Superior temporal gyrus (tissue), 1 donor: ENCODE measurements around the gene CCDC102B.

Source experiments
- DNase-seq: peaks from one replicate; pipeline ENCODE4 v3.0.0-alpha.2; 2016; ENCODE audit errors: extremely low spot score

CCDC102B gene

DNA sequence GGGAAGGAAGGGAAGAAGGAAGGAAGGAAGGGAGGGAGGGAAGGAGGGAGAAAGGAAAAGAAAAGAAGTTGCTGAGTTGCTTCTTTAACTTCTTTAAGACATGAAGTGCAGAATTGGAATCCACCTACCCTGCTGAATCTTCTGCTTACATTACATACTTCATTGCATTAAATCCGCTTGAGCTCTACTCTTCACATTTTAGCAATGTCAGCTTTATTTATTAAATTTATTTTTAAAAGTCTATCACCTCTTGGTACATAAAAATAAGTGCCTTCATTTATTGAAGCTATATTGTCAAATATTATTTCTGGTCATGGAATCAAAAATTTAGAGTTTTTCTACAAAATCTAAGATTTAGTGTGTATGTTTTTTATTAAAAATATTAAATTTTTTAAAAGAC lies 284.6 kb downstream of the CCDC102B start:
- no peak for DNase-seq

DNA sequence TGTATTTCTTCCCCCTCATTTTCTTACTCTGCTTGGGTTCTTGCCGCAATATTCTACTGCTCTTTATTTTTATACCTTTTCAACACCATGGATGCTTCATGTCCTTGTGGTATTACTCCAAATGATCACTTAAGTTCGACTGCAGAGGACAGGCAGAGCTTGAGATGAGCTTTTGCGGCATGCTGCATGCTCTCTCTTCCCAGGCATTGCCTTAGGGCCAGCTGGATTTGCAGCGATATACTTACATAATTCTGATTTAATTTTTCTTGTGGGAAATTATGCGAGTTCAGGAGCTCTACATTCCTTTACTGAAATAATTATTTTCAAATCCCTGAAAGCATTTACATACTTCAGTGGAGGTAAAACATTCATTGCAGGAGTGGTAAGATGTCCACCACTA lies 288.1 kb downstream of the CCDC102B start:
- no peak for DNase-seq

DNA sequence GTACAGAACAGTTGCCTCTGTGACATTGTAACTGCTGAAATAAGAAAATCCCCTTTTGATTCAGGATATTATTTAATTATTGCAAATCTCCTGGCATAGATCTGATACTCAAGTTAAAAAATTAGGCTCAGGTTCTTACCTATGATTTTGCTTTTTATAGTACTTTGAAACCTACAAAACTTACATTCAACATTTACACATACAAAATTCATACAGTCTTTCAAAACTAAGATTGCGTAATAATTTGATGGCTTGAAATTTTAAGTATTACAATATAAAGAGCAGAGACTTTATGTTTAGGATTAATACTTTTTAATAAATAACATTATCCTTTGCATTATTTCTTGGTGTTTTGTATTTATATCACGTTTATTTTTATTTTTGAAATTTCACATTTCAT lies 291.1 kb downstream of the CCDC102B start:
- no peak for DNase-seq

DNA sequence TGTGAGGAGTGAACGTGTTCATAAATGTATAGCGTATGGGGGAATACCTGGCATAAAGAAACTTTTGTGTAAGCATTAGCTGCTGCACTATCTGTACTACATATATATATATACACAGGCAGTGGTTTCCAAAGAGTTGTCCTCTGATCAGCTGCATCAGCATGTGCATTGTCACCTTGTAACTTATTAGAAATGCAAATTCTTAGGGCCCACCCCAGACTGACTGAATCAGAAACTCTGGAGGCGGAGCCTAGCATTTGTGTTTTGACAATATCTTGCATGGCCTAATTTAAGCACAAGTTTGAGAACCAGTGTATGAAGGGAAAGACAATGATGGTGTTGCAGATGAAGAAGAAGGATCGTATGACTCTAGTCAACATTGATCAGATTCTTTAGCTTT lies 299.5 kb downstream of the CCDC102B start:
- DNase-seq: no peak

DNA sequence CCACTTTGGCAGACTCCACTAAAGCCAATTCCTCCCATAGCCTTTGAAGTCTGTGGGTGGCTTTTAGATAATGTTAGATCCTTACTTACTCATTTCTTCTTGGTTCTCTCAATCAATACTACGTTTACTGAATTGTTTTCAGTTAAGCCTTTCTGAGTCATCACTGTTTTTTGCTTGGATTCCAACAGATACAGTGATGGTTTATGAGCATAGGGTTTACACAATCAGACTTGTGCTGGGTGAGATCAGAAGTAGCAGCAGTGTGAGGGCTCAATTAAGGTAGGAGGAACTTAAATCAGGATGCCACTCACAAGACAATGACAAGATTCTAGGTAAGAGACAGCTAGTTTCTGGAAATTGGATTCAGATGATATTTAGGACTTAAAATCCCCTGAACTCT lies 305.1 kb downstream of the CCDC102B start:
- DNase-seq: no peak
